HEK293 (cell line): ENCODE data around the gene GPHA2.

Experiments used
- CTCF ChIA-PET: fragments of 350-600 bp; formaldehyde crosslinking; extraction: SDS; loops from one replicate; lab custom pipeline; 2021; ENCODE audit warnings: antibody characterized with exemption; lab: Yijun Ruan, JAX
- POLR2A ChIA-PET: fragments of 300-600 bp; formaldehyde crosslinking; extraction: SDS; loops from one replicate; lab custom pipeline; 2020; ENCODE audit warnings: antibody characterized with exemption, inconsistent platforms; lab: Yijun Ruan, JAX
- H3K27ac ChIP-seq: fragments of 200-500 bp; sonication (Bioruptor generic); 2 replicates; pipeline ENCODE4 v1.5.1; 2014; ENCODE audit warnings: low read depth, low read length, control low read depth, inconsistent platforms; ENCODE audit errors: extremely low read depth
- H3K36me3 ChIP-seq, 2 experiments: fragments of 200-500 bp in 1 of 2; sonication (Bioruptor generic) in 1 of 2; 1 replicate in 1 of 2; 2 replicates in 1 of 2; pipeline ENCODE4 v1.5.1; 2014 to 2017; ENCODE audit warnings: inconsistent platforms in 2 of 2, low read length in 2 of 2; ENCODE audit not compliant: control insufficient read depth in 2 of 2, insufficient read depth in 1 of 2
- H3K4me1 ChIP-seq: fragments of 200-500 bp; sonication (Bioruptor generic); 2 replicates; pipeline ENCODE4 v1.5.1; 2014; ENCODE audit warnings: mild to moderate bottlenecking, low read length, inconsistent platforms; ENCODE audit not compliant: control insufficient read depth, insufficient read depth
- H3K4me3 ChIP-seq: 2 replicates; pipeline ENCODE4 v1.5.1; 2011; ENCODE audit warnings: low read depth, mild to moderate bottlenecking, control low read depth, low read length, moderate library complexity
- H3K9me3 ChIP-seq: fragments of 200-500 bp; sonication (Bioruptor generic); 2 replicates; pipeline ENCODE4 v1.5.1; 2014; ENCODE audit warnings: low read depth, low read length, inconsistent platforms; ENCODE audit not compliant: control insufficient read depth, insufficient read depth
- GLI2 ChIP-seq: fragments of 450-650 bp; formaldehyde crosslinking; IDR thresholded peaks from 2 replicates; pipeline ENCODE4; 2017; ENCODE audit warnings: missing biosample characterization, missing genetic modification characterization, low read depth, borderline replicate concordance
- HOXD13 ChIP-seq: sonication (generic); formaldehyde crosslinking; IDR thresholded peaks from 2 replicates; pipeline ENCODE4 v1.8.0; 2022; ENCODE audit warnings: missing genetic modification reagents, borderline replicate concordance
- KLF10 ChIP-seq: fragments of 450-650 bp; IDR thresholded peaks from 2 replicates; pipeline ENCODE4 v1.5.1; 2018; ENCODE audit warnings: missing biosample characterization, mild to moderate bottlenecking, missing genetic modification characterization
- KLF16 ChIP-seq: fragments of 450-650 bp; formaldehyde crosslinking; IDR thresholded peaks from 2 replicates; pipeline ENCODE4 v1.5.1; 2017; ENCODE audit warnings: missing biosample characterization, missing genetic modification characterization
- KLF9 ChIP-seq: fragments of 450-650 bp; formaldehyde crosslinking; IDR thresholded peaks from 2 replicates; pipeline ENCODE4 v1.5.1; 2016; ENCODE audit warnings: missing biosample characterization, missing genetic modification characterization, low read depth
- PRDM4 ChIP-seq: fragments of 450-650 bp; formaldehyde crosslinking; IDR thresholded peaks from 2 replicates; pipeline ENCODE4 v1.5.1; 2017; ENCODE audit warnings: missing biosample characterization, missing genetic modification characterization
- SP7 ChIP-seq: fragments of 450-650 bp; formaldehyde crosslinking; IDR thresholded peaks from 2 replicates; pipeline ENCODE4 v1.5.1; 2016; ENCODE audit warnings: missing biosample characterization, missing genetic modification characterization
- TSHZ1 ChIP-seq: fragments of 450-650 bp; formaldehyde crosslinking; IDR thresholded peaks from 2 replicates; pipeline ENCODE4 v1.5.1; 2016; ENCODE audit warnings: missing biosample characterization, missing genetic modification characterization, borderline replicate concordance
- ZBTB17 ChIP-seq: fragments of 450-650 bp; formaldehyde crosslinking; IDR thresholded peaks from 2 replicates; pipeline ENCODE4 v1.5.1; 2016; ENCODE audit warnings: missing biosample characterization, missing genetic modification characterization
- ZFHX2 ChIP-seq: fragments of 450-650 bp; formaldehyde crosslinking; conservative IDR thresholded peaks from 2 replicates; pipeline ENCODE4 v1.5.1; 2016; ENCODE audit warnings: missing biosample characterization, missing genetic modification characterization
- ZNF121 ChIP-seq: fragments of 450-650 bp; formaldehyde crosslinking; IDR thresholded peaks from 2 replicates; pipeline ENCODE4 v1.5.1; 2016; ENCODE audit warnings: missing biosample characterization, missing genetic modification characterization
- ZNF221 ChIP-seq: fragments of 450-650 bp; formaldehyde crosslinking; IDR thresholded peaks from 2 replicates; pipeline ENCODE4 v1.5.1; 2017; ENCODE audit warnings: missing biosample characterization, missing genetic modification characterization, borderline replicate concordance
- ZNF223 ChIP-seq: fragments of 450-650 bp; formaldehyde crosslinking; IDR thresholded peaks from 2 replicates; pipeline ENCODE4 v1.5.1; 2016; ENCODE audit warnings: missing biosample characterization, missing genetic modification characterization
- ZNF350 ChIP-seq: fragments of 450-650 bp; formaldehyde crosslinking; IDR thresholded peaks from 2 replicates; pipeline ENCODE4 v1.5.0; 2017; ENCODE audit warnings: missing biosample characterization, mild to moderate bottlenecking, missing genetic modification characterization
- ZNF391 ChIP-seq: fragments of 450-650 bp; formaldehyde crosslinking; IDR thresholded peaks from 2 replicates; pipeline ENCODE4 v1.5.1; 2016; ENCODE audit warnings: low read depth, missing biosample characterization, missing genetic modification characterization, borderline replicate concordance
- ZNF416 ChIP-seq: fragments of 450-650 bp; formaldehyde crosslinking; IDR thresholded peaks from 2 replicates; pipeline ENCODE4 v1.5.1; 2016; ENCODE audit warnings: missing biosample characterization, missing genetic modification characterization
- ZNF48 ChIP-seq: fragments of 450-650 bp; formaldehyde crosslinking; IDR thresholded peaks from 2 replicates; pipeline ENCODE4 v1.5.1; 2016; ENCODE audit warnings: missing biosample characterization, missing genetic modification characterization
- ZNF501 ChIP-seq: fragments of 450-650 bp; formaldehyde crosslinking; IDR thresholded peaks from 2 replicates; pipeline ENCODE4 v1.5.1; 2016; ENCODE audit warnings: missing biosample characterization, missing genetic modification characterization
- ZNF510 ChIP-seq: fragments of 450-650 bp; formaldehyde crosslinking; IDR thresholded peaks from 2 replicates; pipeline ENCODE4 v1.5.1; 2018; ENCODE audit warnings: mild to moderate bottlenecking, missing genetic modification characterization, missing biosample characterization; ENCODE audit not compliant: insufficient replicate concordance
- ZNF549 ChIP-seq: fragments of 450-650 bp; IDR thresholded peaks from 2 replicates; pipeline ENCODE4 v1.5.1; 2018; ENCODE audit warnings: missing biosample characterization, missing genetic modification characterization, mild to moderate bottlenecking, inconsistent platforms, moderate library complexity
- ZNF558 ChIP-seq: fragments of 450-650 bp; formaldehyde crosslinking; IDR thresholded peaks from 2 replicates; pipeline ENCODE4 v1.5.1; 2016; ENCODE audit warnings: missing biosample characterization, missing genetic modification characterization
- ZNF624 ChIP-seq: fragments of 450-650 bp; formaldehyde crosslinking; IDR thresholded peaks from 2 replicates; pipeline ENCODE4 v1.5.1; 2017; ENCODE audit warnings: missing biosample characterization, missing genetic modification characterization
- ZNF660 ChIP-seq: fragments of 450-650 bp; IDR thresholded peaks from 2 replicates; pipeline ENCODE4 v1.5.1; 2018; ENCODE audit warnings: missing biosample characterization, mild to moderate bottlenecking, missing genetic modification characterization
- ZNF776 ChIP-seq: fragments of 450-650 bp; formaldehyde crosslinking; IDR thresholded peaks from 2 replicates; pipeline ENCODE4 v1.5.0; 2017; ENCODE audit warnings: missing biosample characterization, missing genetic modification characterization, borderline replicate concordance
- ZNF785 ChIP-seq: fragments of 450-650 bp; formaldehyde crosslinking; IDR thresholded peaks from 2 replicates; pipeline ENCODE4 v1.5.1; 2016; ENCODE audit warnings: missing biosample characterization, missing genetic modification characterization
- ZSCAN4 ChIP-seq: fragments of 450-650 bp; formaldehyde crosslinking; IDR thresholded peaks from 2 replicates; pipeline ENCODE4 v1.5.1; 2017; ENCODE audit warnings: missing biosample characterization, missing genetic modification characterization

The GPHA2 gene

GRCh38 chr11:64911142-64911541, 24.6 kb downstream of the GPHA2 start:
- Histone ChIP-seq H3K9me3 (no peaks in the 10 kb centered on the region), H3K36me3 (peaks cover 0 to 80% of the 10 kb centered on the region in 2 experiments; a peak in 1 of 3 replicates), H3K27ac (no peak overlapping the region), H3K4me3 (no peak overlapping the region), H3K4me1 (no peaks in the 10 kb centered on the region)
- ChIA-PET CTCF (interaction anchor here (2.0 to 2.8 kb wide), 2 partner anchors 17 to 23 kb away, joined by 7 to 8 read pairs; no protein-coding TSS in a partner anchor), POLR2A (no interaction called here)
- TF ChIP-seq TSHZ1 (tag by site-specific recombination) (no peak), ZNF350 (no peak), ZFHX2 (tag by site-specific recombination) (no peak), ZNF501 (tag by site-specific recombination) (no peak), ZNF391 (tag by site-specific recombination) (no peak), ZNF785 (no peak), ZNF558 (no peak), HOXD13 (CRISPR knock-in tag) (no peak), ZNF121 (tag by site-specific recombination) (no peak), GLI2 (no peak), ZBTB17 (tag by site-specific recombination) (no peak), ZNF510 (no peak), SP7 (tag by site-specific recombination) (no peak), ZSCAN4 (tag by site-specific recombination) (no peak), ZNF221 (tag by site-specific recombination) (no peak), ZNF660 (tag by site-specific recombination) (no peak)

GRCh38 chr11:64910451-64911093, 25.1 kb downstream of the GPHA2 start:
- ChIA-PET POLR2A (no interaction called here), CTCF (interaction anchor here (2.0 kb wide), 1 partner anchor 17 kb away, joined by 7 read pairs; no protein-coding TSS in a partner anchor)
- Histone ChIP-seq H3K4me1 (no peaks in the 10 kb centered on the region), H3K9me3 (no peaks in the 10 kb centered on the region), H3K4me3 (no peak overlapping the region), H3K36me3 (peaks cover 0 to 86% of the 10 kb centered on the region in 2 experiments; a peak in 1 of 3 replicates), H3K27ac (no peak overlapping the region)
- no peak for TF ChIP-seq ZNF776
- TF ChIP-seq KLF16 = no peak
- TF ChIP-seq ZNF624 (tag by site-specific recombination) = no peak
- no peak for TF ChIP-seq ZNF501 (tag by site-specific recombination)
- no peak for TF ChIP-seq ZNF416 (tag by site-specific recombination)
- TF ChIP-seq ZNF223 (tag by site-specific recombination) = no peak
- no peak for TF ChIP-seq ZNF48 (tag by site-specific recombination)
- TF ChIP-seq KLF9 (tag by site-specific recombination) = no peak
- no peak for TF ChIP-seq KLF10 (tag by site-specific recombination)
- no peak for TF ChIP-seq PRDM4 (tag by site-specific recombination)
- TF ChIP-seq ZNF549 (tag by site-specific recombination) = no peak
